Measurements from ENCODE around the gene KIF19.

GRCh38 chr17:74383141-74383540, 57.1 kb downstream of the KIF19 start:
- TF ChIP-seq CTCF (IDR thresholded peaks at IDR 0.05; ENCODE audit: low read depth, low read length) (no peak), POLR2A (IDR thresholded peaks at IDR 0.05; ENCODE audit: extremely low read depth, insufficient read length) (no peak)
